Right atrium auricular region (tissue), 2 donors: ENCODE measurements around the gene AIDA. TPM values are rescaled to one million over a fixed set of nuclear protein-coding genes. Genes with fewer than 3 reads are reported as not detected.
A peak's percentile ranks its signal among the peaks of the same experiment; 100 is the strongest.

Experiments used
- DNase-seq: peaks from one replicate; pipeline ENCODE4 v3.0.0-alpha.2; 2019; ENCODE audit warnings: low spot score
- H3K27ac ChIP-seq, 2 donors: fragments of 200-600 bp; sonication (generic); 1 replicate in 1 of 2; 2 replicates in 1 of 2; pipeline ENCODE4 v1.5.1; 2016 to 2019
- H3K27me3 ChIP-seq, 2 donors: fragments of 200-600 bp; sonication (generic); one replicate each; pipeline versions ENCODE4 v1.5.1 to v1.6.0; 2017 to 2019
- H3K36me3 ChIP-seq: fragments of 200-600 bp; sonication (generic); one replicate; pipeline ENCODE4 v1.5.1; 2016
- H3K4me1 ChIP-seq, 2 donors: fragments of 200-600 bp; sonication (generic); one replicate each; pipeline versions ENCODE4 v1.5.1 to v1.6.0; 2017 to 2019
- H3K4me3 ChIP-seq, 2 donors: fragments of 200-600 bp; sonication (generic); 1 replicate in 1 of 2; 2 replicates in 1 of 2; pipeline ENCODE4 v1.5.1; 2017 to 2019; ENCODE audit warnings: mild to moderate bottlenecking in 1 of 2, moderate library complexity in 1 of 2
- H3K9me3 ChIP-seq, 2 donors: fragments of 200-600 bp; sonication (generic); one replicate each; pipeline ENCODE4 v1.5.1; 2019
- total RNA-seq, 2 donors: library from RNA; depleted of rRNA; stranded (reverse); fragments of >200 nt; gene quantifications; one replicate each; pipeline ENCODE4 v1.1.0, GENCODE V29; 2016
- TF ChIP-seq, protein P1 (sequence below), 2 donors: fragments of 200-600 bp; sonication (generic); IDR thresholded peaks; one replicate each; pipeline ENCODE4 v1.5.1; 2019; ENCODE audit warnings: antibody characterized with exemption in 2 of 2

AIDA gene, protein sequence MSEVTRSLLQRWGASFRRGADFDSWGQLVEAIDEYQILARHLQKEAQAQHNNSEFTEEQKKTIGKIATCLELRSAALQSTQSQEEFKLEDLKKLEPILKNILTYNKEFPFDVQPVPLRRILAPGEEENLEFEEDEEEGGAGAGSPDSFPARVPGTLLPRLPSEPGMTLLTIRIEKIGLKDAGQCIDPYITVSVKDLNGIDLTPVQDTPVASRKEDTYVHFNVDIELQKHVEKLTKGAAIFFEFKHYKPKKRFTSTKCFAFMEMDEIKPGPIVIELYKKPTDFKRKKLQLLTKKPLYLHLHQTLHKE
- 10 to 100 TPM; 40.0 to 42.4 TPM for total RNA-seq

DNA sequence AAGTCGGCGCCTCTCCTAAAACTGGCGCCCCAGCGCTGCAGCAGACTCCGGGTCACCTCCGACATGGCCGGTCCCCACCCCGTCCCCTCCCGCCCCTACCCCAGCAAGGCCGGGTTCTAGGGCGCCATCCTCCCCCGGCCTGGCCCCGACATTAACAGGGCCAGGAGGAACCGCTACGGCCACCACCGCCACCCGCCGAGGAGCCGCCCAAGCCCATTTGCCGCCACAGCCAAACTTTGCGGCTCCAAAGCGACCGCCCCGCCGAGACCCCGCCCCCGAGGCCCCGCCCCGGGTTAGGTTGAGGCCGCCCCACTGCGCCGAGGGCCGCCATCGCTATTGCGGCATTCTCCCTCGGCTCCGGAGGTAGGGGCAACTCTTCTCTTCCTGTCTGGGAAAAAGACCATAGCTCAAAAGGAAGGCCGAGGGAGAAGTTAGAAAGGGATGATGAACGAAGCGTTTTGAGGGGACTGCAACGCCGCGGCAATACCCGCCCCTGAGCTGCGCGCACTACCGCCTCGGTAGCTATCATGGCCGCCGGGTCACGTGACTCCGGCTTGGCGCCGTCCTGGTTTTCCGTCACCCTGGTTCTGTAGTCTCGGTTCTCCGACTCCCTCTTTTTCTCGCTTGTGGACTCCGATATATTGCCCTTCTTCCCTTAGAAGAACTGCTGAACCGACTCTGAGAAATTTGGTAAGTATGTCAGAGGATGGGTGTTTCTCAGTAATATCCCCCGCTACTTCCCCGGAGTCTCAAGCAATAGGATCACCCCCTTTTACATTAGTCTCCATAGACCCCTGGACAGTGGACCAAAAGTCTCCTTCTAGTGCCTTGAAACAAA lies at the start of gene AIDA, which contains the start of gene BROX:
Gene AIDA (minus strand): TSS at position 239 of the 838 bp plus-strand sequence. CDS start 174 bp downstream, at position 65.
Gene BROX (plus strand): TSS at position 312 of the 838 bp plus-strand sequence. CDS start 3,136 bp downstream, outside the sequence.
- H3K27me3 ChIP-seq, result no peaks in the 10 kb centered on the region
- H3K27ac ChIP-seq, result peak within 1 kb of the TSS; percentile 94 to 99
- TF ChIP-seq, protein P1, sequence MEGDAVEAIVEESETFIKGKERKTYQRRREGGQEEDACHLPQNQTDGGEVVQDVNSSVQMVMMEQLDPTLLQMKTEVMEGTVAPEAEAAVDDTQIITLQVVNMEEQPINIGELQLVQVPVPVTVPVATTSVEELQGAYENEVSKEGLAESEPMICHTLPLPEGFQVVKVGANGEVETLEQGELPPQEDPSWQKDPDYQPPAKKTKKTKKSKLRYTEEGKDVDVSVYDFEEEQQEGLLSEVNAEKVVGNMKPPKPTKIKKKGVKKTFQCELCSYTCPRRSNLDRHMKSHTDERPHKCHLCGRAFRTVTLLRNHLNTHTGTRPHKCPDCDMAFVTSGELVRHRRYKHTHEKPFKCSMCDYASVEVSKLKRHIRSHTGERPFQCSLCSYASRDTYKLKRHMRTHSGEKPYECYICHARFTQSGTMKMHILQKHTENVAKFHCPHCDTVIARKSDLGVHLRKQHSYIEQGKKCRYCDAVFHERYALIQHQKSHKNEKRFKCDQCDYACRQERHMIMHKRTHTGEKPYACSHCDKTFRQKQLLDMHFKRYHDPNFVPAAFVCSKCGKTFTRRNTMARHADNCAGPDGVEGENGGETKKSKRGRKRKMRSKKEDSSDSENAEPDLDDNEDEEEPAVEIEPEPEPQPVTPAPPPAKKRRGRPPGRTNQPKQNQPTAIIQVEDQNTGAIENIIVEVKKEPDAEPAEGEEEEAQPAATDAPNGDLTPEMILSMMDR (IDR thresholded peaks at IDR 0.05), result no peak
- H3K4me1 ChIP-seq, result peaks cover 0 to 18% of the 10 kb centered on the region in 2 donors
- peak; percentile 93 for DNase-seq
- H3K4me3 ChIP-seq, result peak within 1 kb of the TSS; percentile 85 to 90
- H3K9me3 ChIP-seq, result no peaks in the 10 kb centered on the region
- H3K36me3 ChIP-seq, result peaks cover 14% of the 10 kb centered on the region

DNA sequence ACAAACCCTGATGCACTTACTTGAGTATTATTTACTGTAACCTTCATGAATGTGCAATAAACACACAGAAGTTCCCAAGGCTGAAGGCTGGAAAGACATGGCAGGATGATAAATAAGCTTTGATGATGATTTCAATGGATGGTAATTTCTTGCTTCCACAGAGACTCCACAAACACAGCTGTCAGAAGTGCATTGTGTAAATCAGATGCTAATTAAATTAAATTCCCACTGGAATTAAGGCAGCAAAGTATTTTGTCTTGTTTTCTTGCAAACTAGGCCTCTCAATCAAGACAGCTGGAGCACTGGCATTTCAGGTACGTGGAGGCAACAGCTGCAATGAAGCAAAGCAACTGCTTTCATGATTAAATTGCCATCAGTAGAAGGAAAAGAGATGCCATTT lies 48.8 kb upstream of the AIDA start:
- no peak for DNase-seq
- no peaks in the 10 kb centered on the region for H3K36me3 ChIP-seq
- TF ChIP-seq, protein P1 (IDR thresholded peaks at IDR 0.05), result no peak
- no peaks in the 10 kb centered on the region for H3K9me3 ChIP-seq
- no peaks in the 10 kb centered on the region for H3K4me1 ChIP-seq
- H3K27ac ChIP-seq, result no peak overlapping the region
- H3K27me3 ChIP-seq, result no peaks in the 10 kb centered on the region
- no peak overlapping the region for H3K4me3 ChIP-seq

DNA sequence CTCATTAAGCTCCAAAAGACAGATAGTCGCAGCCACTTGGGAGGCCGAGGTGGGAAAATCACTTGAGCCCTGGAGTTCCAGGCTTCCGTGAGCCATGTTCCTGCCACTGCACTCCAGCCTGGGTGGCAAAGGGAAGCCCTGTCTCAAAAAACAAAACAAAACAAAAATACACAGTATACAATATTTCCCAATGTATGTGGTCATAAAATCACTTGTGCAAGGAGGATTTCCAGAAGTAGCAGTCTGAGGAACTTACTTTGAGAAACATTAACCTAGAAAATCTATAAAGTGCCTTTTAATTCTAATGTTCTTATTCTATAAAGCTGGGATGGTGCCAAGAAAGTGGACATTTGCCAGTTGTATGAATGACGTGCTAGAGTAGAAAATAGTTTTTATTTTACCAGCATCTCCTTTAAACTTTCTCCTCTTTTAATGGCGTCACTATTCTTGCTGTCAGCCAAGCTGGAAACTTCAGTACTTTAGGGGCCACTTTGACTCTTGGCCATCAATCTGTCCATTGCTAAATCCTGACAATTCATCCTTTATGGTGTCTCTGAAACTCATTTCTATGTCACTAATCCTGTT lies 47.3 kb upstream of the AIDA start:
- no peaks in the 10 kb centered on the region for H3K9me3 ChIP-seq
- DNase-seq, result no peak
- no peaks in the 10 kb centered on the region for H3K36me3 ChIP-seq
- H3K4me1 ChIP-seq, result no peaks in the 10 kb centered on the region
- H3K27me3 ChIP-seq, result no peaks in the 10 kb centered on the region
- H3K27ac ChIP-seq, result no peak overlapping the region
- TF ChIP-seq, protein P1 (IDR thresholded peaks at IDR 0.05), result no peak
- no peak overlapping the region for H3K4me3 ChIP-seq

DNA sequence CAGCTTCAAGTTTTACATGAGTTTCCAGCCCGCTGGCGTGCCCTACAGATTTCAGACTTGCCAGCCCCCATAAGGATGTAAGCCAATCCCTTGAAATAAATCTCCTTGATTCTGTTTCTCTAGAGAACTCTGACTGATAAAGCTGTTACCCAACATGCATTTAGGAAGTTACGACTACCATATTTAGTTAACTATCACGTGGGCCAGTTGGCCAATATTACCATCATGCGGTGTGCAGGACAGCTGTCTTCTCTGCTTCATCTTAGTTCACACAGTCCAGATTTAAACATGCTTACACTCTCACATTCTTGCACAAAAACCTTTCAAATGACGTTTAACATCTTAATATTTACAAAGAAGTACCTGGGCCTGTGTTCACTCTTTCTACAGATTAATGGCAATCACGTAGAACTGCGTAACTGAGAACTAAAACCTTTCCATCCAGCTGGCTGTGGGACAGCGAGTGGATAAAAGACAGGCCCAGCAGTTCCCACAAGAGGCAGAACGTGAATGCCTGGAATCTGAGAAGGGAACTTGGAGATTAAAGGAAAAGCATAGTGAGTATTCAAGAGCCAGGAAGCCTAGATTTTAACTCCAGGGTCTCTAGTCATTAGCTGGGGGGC lies 45.5 kb upstream of the AIDA start:
- Histone ChIP-seq H3K36me3 (no peaks in the 10 kb centered on the region), H3K27ac (no peak overlapping the region), H3K4me1 (no peaks in the 10 kb centered on the region), H3K4me3 (no peak overlapping the region), H3K27me3 (no peaks in the 10 kb centered on the region), H3K9me3 (no peaks in the 10 kb centered on the region)
- DNase-seq, result no peak
- TF ChIP-seq, protein P1 (IDR thresholded peaks at IDR 0.05), result no peak

DNA sequence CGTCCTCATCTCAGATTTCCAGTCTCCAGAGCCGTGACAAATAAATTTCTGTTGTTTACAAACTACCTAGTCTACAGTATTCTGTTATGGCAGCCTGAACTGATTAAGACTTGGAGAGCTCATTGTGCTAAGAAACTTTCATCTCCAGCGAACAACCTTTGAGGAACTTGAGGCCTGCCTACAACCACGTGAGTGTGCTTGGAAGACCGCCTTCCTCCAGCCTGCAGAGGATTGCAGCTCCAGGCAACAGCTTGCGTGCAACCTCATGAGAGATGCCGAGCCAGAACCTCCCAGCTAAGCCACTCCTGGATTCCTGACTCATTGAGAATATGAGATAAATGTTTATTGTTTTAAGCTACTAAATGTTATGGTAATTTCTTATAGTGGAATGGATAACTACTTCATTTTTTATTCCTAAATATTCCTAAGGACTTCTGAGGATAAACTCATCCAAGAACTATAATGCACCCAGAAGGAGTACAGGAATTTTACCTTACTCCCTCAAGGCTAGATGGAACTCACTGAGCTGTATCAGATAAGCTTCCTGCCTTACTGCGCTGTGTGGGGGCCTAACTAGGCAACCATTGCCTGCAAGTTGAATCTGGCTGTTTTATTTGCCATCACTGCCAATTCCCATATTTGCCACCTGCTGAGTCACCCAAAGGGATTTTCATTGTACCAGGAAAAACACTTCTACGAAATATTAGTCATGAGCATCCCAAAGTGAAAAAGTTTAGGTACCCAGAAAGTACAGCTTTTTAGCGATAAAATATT lies 42.3 kb upstream of the AIDA start:
- TF ChIP-seq, protein P1 (IDR thresholded peaks at IDR 0.05), result no peak

More for the DNA sequence above, 42.3 kb upstream of the AIDA start:
- peak; percentile 65 for DNase-seq
- no peak overlapping the region for H3K27ac ChIP-seq
- no peaks in the 10 kb centered on the region for H3K36me3 ChIP-seq
- H3K9me3 ChIP-seq, result no peaks in the 10 kb centered on the region
- H3K4me1 ChIP-seq, result no peaks in the 10 kb centered on the region
- H3K4me3 ChIP-seq, result no peak overlapping the region
- H3K27me3 ChIP-seq, result no peaks in the 10 kb centered on the region
